Body of pancreas (tissue), 4 donors: ENCODE data around the gene RNF186.

Experiments
- POLR2A ChIP-seq, 3 donors: fragments of 450-650 bp; IDR thresholded peaks; one replicate each; pipeline ENCODE4 v1.6.1; 2016; ENCODE audit warnings: antibody characterized with exemption in 3 of 3, mild to moderate bottlenecking in 2 of 3
- TF ChIP-seq, protein P1 (sequence below), 7 experiments: fragments of 450-650 bp in 4 of 7; fragments of 200-600 bp in 3 of 7; sonication (generic) in 3 of 7; IDR thresholded peaks; one replicate each; pipeline ENCODE4 v1.5.1; 2016 to 2019; ENCODE audit warnings: antibody characterized with exemption in 7 of 7

DNA sequence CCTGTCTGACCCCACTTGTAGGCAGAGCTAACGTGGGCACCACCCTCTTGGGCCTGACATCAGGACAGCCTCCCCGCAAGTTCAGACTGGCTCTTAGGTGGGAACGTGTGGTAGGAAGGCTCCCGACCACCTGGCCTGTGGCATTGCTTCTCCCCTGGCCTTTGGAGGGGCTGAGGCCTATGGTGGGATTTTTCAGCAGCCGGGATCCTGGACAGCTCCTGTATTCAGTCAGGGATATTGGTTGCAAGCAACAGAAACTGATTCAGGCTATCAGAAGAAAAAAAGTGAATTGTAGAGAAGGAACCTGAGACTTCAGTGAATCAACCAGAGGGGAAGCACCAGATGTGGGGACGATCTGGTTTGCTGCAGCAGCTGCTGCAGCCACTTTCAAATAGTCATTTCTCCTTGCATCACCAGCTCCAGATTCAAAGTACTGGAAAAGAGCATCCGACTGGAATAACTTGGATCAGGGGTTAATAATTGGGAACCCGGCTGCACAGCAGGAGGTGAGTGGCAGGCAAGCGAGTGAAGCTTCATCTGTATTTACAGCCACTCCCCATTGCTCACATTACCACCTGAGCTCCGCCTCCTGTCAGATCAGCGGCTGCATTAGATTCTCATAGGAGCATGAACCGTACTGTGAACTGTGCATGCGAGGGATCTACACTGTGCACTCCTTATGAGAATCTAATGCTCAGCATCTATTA, 5.9 kb downstream of the RNF186 start:
- TF ChIP-seq POLR2A (IDR thresholded peaks at IDR 0.05) = no peak
- TF ChIP-seq, protein P1, sequence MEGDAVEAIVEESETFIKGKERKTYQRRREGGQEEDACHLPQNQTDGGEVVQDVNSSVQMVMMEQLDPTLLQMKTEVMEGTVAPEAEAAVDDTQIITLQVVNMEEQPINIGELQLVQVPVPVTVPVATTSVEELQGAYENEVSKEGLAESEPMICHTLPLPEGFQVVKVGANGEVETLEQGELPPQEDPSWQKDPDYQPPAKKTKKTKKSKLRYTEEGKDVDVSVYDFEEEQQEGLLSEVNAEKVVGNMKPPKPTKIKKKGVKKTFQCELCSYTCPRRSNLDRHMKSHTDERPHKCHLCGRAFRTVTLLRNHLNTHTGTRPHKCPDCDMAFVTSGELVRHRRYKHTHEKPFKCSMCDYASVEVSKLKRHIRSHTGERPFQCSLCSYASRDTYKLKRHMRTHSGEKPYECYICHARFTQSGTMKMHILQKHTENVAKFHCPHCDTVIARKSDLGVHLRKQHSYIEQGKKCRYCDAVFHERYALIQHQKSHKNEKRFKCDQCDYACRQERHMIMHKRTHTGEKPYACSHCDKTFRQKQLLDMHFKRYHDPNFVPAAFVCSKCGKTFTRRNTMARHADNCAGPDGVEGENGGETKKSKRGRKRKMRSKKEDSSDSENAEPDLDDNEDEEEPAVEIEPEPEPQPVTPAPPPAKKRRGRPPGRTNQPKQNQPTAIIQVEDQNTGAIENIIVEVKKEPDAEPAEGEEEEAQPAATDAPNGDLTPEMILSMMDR (IDR thresholded peaks at IDR 0.05) = no peak
